UCSD-AML1 (cell line): ENCODE measurements around the gene GMPPB.

ENCODE experiments used
- DNase-seq: peaks from one replicate; lab custom pipeline; 2025; ENCODE audit not compliant: unreplicated experiment; lab: John Stamatoyannopoulos, UW

Gene GMPPB

DNA sequence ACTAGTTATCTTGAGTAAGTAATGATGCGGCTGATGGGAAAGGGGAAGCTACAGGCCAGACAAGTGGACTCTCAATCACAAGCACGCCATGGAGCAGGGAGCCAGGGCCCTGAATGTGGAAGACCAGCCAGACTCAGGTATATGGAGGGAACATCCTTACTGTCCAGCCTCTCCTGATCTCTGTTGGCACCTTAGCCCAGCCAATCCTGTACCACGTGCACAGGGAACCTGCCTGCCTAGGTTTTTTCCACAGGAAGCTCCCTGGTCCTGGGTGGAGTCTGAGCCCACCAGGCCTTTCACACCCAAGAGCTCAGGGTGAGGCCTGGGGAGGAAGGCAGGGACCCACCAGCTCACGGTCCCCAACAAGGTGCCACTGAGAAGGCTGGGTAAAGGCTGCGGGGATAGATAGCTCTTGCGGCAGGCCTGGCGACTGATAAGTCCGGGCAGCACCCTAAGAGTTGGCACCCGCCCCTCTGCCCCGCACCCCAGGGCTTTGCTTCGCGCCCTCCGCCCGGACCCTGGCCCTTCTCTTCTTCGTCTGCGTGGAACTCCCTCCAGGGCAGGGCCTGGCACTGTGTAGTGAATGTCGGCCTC is 50.5 kb downstream of the GMPPB start:
- no peak for DNase-seq

DNA sequence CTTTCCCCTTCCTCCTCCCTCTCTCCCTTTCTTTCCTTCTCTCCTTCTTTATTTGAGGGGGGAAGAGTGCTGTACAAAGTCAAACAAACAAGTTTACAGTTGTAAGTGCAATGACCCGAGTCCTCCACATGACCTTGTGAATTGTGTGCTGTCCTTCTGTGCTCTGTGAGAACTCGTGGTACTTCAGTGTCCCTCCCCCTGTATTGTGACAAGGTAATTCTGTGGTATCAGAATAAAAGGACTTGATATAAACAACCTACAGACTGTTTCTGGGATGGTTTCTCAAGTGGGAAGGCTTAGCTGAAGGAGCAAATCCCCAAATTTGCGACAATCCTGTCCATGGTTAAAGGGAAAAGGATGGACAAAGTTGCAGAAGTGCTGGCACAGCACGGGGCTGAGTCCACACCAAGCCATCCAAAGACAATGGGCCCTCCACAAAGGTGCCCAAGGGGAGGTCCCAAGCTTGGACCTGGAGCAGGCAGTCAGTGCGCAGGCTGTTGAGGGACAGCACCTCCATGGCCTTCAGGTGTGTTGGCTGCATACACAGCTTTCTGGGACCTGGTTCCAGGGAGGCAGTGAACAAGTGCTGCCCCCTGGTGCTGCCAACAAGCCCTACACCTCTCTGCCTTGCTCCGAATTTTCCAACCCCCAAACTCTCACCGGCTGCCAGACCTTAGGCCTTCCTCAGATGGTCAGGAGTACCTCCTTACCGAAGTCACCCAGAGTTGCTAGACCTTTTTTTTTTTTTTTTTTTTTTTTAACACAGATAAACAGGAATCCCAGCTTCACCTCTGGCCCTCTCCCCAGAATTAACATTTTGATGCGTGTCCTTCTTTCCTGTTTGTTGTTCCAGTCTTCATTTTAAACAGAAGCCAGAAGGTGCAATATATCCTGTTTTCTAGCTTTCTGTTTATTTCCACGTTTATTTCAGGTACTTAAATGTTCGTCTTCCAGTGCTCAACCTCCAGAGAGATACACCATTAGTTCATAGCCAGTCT is 52.2 kb downstream of the GMPPB start:
- no peak for DNase-seq

DNA sequence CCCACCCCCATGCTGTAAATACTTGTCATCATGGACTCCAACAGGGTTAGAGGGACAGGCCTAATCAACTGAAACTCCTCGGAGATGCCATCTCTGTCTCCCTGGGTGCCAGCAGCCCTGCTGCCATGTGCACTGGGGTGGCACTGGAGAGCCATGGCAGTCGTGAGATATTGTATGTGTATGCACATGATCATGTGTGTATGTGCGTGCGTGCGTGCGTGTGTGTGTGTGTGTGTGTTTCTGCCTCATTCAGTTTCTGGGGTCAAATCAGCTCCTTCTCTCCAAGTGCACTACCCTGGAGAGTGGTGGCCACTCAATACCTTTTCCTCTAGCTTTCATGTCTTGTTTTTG is 52.8 kb downstream of the GMPPB start:
- no peak for DNase-seq
